Trophoblast cell (in vitro differentiated cells and primary cell): ENCODE data around the gene CASP7.

Experiments
- DNase-seq, 2 donors: peaks; one replicate each; pipeline ENCODE4 v3.0.0-alpha.2; 2016
- H2AFZ ChIP-seq: 2 replicates; pipeline ENCODE4 v1.6.1; 2013; ENCODE audit warnings: low read length, moderate library complexity, mild to moderate bottlenecking; ENCODE audit not compliant: insufficient read depth, poor library complexity
- H2AK5ac ChIP-seq: 2 replicates; pipeline ENCODE4 v1.6.1; 2013; ENCODE audit warnings: mild to moderate bottlenecking, low read length
- H2BK120ac ChIP-seq: 2 replicates; pipeline ENCODE4 v1.6.1; 2013; ENCODE audit warnings: low read length, mild to moderate bottlenecking, moderate library complexity; ENCODE audit not compliant: insufficient read depth, poor library complexity
- H2BK12ac ChIP-seq: 2 replicates; pipeline ENCODE4 v1.6.1; 2013; ENCODE audit warnings: mild to moderate bottlenecking, low read length, moderate library complexity
- H2BK5ac ChIP-seq: 2 replicates; pipeline ENCODE4 v1.6.1; 2013; ENCODE audit warnings: low read length, low read depth, moderate library complexity, mild to moderate bottlenecking; ENCODE audit not compliant: poor library complexity
- H3K14ac ChIP-seq: 2 replicates; pipeline ENCODE4 v1.6.1; 2013; ENCODE audit warnings: mild to moderate bottlenecking, low read length
- H3K18ac ChIP-seq: 2 replicates; pipeline ENCODE4 v1.6.1; 2013; ENCODE audit warnings: mild to moderate bottlenecking, low read length
- H3K23ac ChIP-seq: 2 replicates; pipeline ENCODE4 v1.6.1; 2013; ENCODE audit warnings: low read length
- H3K27ac ChIP-seq: 2 replicates; pipeline ENCODE4 v1.5.1; 2013; ENCODE audit warnings: low read depth, mild to moderate bottlenecking, inconsistent platforms, low read length, moderate library complexity
- H3K27me3 ChIP-seq: 2 replicates; pipeline ENCODE4 v1.6.1; 2013; ENCODE audit warnings: inconsistent platforms, mild to moderate bottlenecking, low read length, moderate library complexity; ENCODE audit not compliant: insufficient read depth
- H3K36me3 ChIP-seq, 2 experiments: 1 replicate in 1 of 2; 2 replicates in 1 of 2; pipeline ENCODE4 v1.6.1; 2013; ENCODE audit warnings: low read length in 2 of 2, mild to moderate bottlenecking in 2 of 2, moderate library complexity in 1 of 2; ENCODE audit not compliant: insufficient read depth in 2 of 2, control insufficient read depth in 1 of 2
- H3K4ac ChIP-seq: 2 replicates; pipeline ENCODE4 v1.6.1; 2013; ENCODE audit warnings: low read depth, mild to moderate bottlenecking, low read length, moderate library complexity
- H3K4me1 ChIP-seq, 2 experiments: 1 replicate in 1 of 2; 2 replicates in 1 of 2; pipeline ENCODE4 v1.6.1; 2013; ENCODE audit warnings: low read length in 2 of 2, mild to moderate bottlenecking in 2 of 2, moderate library complexity in 1 of 2; ENCODE audit not compliant: insufficient read depth in 2 of 2, control insufficient read depth in 1 of 2
- H3K4me2 ChIP-seq: 2 replicates; pipeline ENCODE4 v1.6.1; 2013; ENCODE audit warnings: inconsistent platforms, mild to moderate bottlenecking, low read length, moderate library complexity
- H3K4me3 ChIP-seq: 2 replicates; pipeline ENCODE4 v1.5.1; 2013; ENCODE audit warnings: mild to moderate bottlenecking, low read depth, low read length, inconsistent platforms
- H3K79me1 ChIP-seq: one replicate; pipeline ENCODE4 v1.6.1; 2013; ENCODE audit warnings: low read length
- H3K79me2 ChIP-seq: 2 replicates; pipeline ENCODE4 v1.6.1; 2013; ENCODE audit warnings: low read length, mild to moderate bottlenecking; ENCODE audit not compliant: control insufficient read depth, insufficient read depth, poor library complexity
- H3K9ac ChIP-seq: 2 replicates; pipeline ENCODE4 v1.6.1; 2013; ENCODE audit warnings: mild to moderate bottlenecking, low read length
- H3K9me3 ChIP-seq: 2 replicates; pipeline ENCODE4 v1.6.1; 2013; ENCODE audit warnings: low read depth, mild to moderate bottlenecking, control low read depth, inconsistent platforms, low read length; ENCODE audit not compliant: insufficient read depth
- H4K12ac ChIP-seq: 2 replicates; pipeline ENCODE4 v1.6.1; 2013; ENCODE audit warnings: low read depth, mild to moderate bottlenecking, low read length, moderate library complexity
- H4K8ac ChIP-seq: 2 replicates; pipeline ENCODE4 v1.6.1; 2013; ENCODE audit warnings: low read depth, mild to moderate bottlenecking, low read length, moderate library complexity
- H4K91ac ChIP-seq: one replicate; pipeline ENCODE4 v1.6.1; 2013; ENCODE audit warnings: low read depth, mild to moderate bottlenecking, low read length, moderate library complexity
- WGBS: extraction: QIAGEN DNeasy Blood & Tissue Kit; methylation state at CpG from one replicate; pipeline ENCODE4 v1.1.7; 2013; ENCODE audit warnings: missing lambda C conversion rate; ENCODE audit not compliant: insufficient read length, insufficient coverage; ENCODE audit errors: extremely low coverage; 5-methylcytosine and 5-hydroxymethylcytosine counted together

Gene CASP7

DNA sequence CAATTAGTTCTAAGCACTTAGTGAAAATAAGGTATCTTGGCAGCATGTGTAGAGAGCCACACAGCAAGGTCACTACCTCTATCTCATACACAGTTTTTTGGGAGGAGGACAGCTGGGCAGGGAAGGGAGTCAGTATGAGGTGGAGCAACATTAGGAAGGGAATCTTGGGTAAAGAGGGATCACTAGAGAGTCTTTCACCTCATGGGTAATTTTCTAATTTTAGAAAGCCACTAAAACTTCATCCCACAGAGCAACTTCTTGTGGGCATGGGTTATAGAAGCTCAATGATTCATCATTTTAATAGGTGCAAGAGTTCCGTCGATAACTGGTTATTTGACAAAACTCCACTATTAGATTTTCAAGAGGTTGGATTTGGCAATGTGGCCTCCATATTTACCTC, 18.4 kb upstream of the CASP7 start:
- Histone ChIP-seq H3K18ac (no peak overlapping the region), H3K79me1 (no peaks in the 10 kb centered on the region), H3K27me3 (no peaks in the 10 kb centered on the region), H4K12ac (no peak overlapping the region), H3K27ac (no peak overlapping the region), H3K4me3 (no peak overlapping the region), H3K36me3 (no peaks in the 10 kb centered on the region), H4K8ac (no peak overlapping the region), H3K9ac (no peak overlapping the region), H3K23ac (no peak overlapping the region), H3K4me1 (peaks cover 3 to 5% of the 10 kb centered on the region in 2 experiments), H3K9me3 (no peaks in the 10 kb centered on the region), H2BK5ac (no peak overlapping the region), H3K14ac (no peak overlapping the region), H2BK120ac (no peak overlapping the region), H2AFZ (no peak overlapping the region), H2AK5ac (no peak overlapping the region), H4K91ac (no peak overlapping the region), H3K4me2 (no peak overlapping the region), H3K4ac (no peak overlapping the region), H2BK12ac (no peak overlapping the region), H3K79me2 (no peaks in the 10 kb centered on the region)
- no peak for DNase-seq
- no CpG with 5 or more reads among the region's 2 CpGs for WGBS

DNA sequence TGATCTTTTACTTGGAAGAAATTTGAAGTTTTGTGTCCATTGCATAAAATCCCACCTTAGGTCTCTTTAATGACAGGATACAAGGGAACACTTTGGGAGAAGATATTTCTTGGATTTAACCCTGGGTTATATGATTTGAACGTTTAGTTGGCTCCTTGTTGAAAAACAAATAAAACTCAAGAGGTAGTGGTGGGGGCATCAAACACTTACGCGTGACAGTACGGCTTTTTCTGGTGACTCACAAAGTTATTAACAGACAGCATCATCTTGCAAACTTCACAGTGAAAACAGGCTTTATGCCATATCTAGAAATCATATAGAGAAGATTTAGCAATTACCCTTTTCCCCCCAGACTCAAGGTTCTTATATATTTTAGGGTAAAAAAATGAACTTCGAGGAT, 16.6 kb upstream of the CASP7 start:
- H3K79me2 ChIP-seq: no peaks in the 10 kb centered on the region
- no peak overlapping the region for H3K4ac ChIP-seq
- H3K79me1 ChIP-seq: no peaks in the 10 kb centered on the region
- H3K23ac ChIP-seq: no peak overlapping the region
- no peak overlapping the region for H2BK120ac ChIP-seq
- no peak for DNase-seq
- H4K8ac ChIP-seq: no peak overlapping the region
- H2AFZ ChIP-seq: no peak overlapping the region
- no peaks in the 10 kb centered on the region for H3K27me3 ChIP-seq
- no peak overlapping the region for H4K12ac ChIP-seq
- H2AK5ac ChIP-seq: no peak overlapping the region
- no peaks in the 10 kb centered on the region for H3K9me3 ChIP-seq
- H2BK12ac ChIP-seq: no peak overlapping the region
- H3K36me3 ChIP-seq: no peaks in the 10 kb centered on the region
- H3K9ac ChIP-seq: no peak overlapping the region
- H3K4me1 ChIP-seq: peaks cover 6 to 8% of the 10 kb centered on the region in 2 experiments
- no peak overlapping the region for H3K27ac ChIP-seq
- H3K4me3 ChIP-seq: no peak overlapping the region
- no peak overlapping the region for H3K18ac ChIP-seq
- no peak overlapping the region for H3K4me2 ChIP-seq
- no peak overlapping the region for H2BK5ac ChIP-seq
- H3K14ac ChIP-seq: no peak overlapping the region
- no peak overlapping the region for H4K91ac ChIP-seq
- no CpG with 5 or more reads among the region's 5 CpGs for WGBS

DNA sequence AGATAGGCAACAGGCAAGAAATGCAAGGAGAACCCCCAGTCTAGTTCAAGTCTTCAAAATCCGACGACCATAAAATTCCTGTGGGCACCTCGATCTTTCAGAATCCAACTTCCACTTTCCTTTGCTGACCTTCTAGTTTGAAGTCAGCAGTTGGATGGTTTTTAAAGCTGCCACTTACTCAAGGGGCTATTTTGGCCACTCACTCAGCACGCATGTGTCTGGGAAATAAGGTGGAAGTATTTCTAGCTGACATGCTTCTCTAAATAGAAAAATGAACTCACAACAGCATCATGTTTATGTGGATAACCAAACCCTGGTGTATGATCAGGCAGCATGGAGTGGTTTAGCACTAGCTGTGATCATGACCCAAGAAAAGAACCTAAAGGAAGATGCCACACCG, 15.8 kb upstream of the CASP7 start, which contains the start of gene NRAP:
TSS of gene NRAP (minus strand) at position 134 of the 400 bp plus-strand sequence. CDS start 159 bp downstream, outside the sequence.
- no CpG with 5 or more reads among the region's 5 CpGs for WGBS
- H2AK5ac ChIP-seq: no peak within 1 kb of the TSS

DNA sequence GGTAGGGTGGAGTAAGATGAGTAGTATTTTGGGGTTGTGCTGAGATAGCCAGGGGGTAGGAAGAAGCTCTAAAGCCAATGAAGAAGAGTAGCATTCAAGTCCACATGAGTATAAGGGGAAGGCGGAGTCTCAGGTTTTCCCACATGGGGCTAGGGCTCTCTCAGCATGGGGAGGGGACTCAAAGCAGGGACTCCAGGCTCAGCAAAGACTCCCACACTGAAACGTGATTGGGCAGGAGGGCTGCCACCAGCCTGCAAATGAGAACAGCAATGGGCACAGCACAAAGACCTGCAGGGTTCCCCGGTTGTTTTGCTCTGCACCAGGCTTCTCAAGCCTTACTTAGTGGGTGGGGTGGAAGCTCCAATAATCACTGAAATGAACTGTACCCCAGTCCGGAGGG, 14.4 kb upstream of the CASP7 start:
- no CpG with 5 or more reads among the region's 4 CpGs for WGBS
- no peak overlapping the region for H3K27ac ChIP-seq
- H3K79me1 ChIP-seq: no peaks in the 10 kb centered on the region
- H4K8ac ChIP-seq: no peak overlapping the region
- H3K9me3 ChIP-seq: no peaks in the 10 kb centered on the region
- H3K79me2 ChIP-seq: no peaks in the 10 kb centered on the region
- no peak overlapping the region for H2AFZ ChIP-seq
- H4K91ac ChIP-seq: no peak overlapping the region
- peak overlapping the region; percentile 12 for H2BK12ac ChIP-seq
- H3K14ac ChIP-seq: peak overlapping the region; percentile 41
- no peak overlapping the region for H3K4me2 ChIP-seq
- no peaks in the 10 kb centered on the region for H3K27me3 ChIP-seq
- H3K4me3 ChIP-seq: peak overlapping the region; percentile 9
- no peak overlapping the region for H2AK5ac ChIP-seq
- H4K12ac ChIP-seq: no peak overlapping the region
- peaks cover 6 to 8% of the 10 kb centered on the region in 2 experiments for H3K4me1 ChIP-seq
- DNase-seq: no peak
- no peaks in the 10 kb centered on the region for H3K36me3 ChIP-seq
- H3K9ac ChIP-seq: no peak overlapping the region
- no peak overlapping the region for H3K4ac ChIP-seq
- H2BK120ac ChIP-seq: peak overlapping the region; percentile 33
- no peak overlapping the region for H3K18ac ChIP-seq
- no peak overlapping the region for H2BK5ac ChIP-seq
- no peak overlapping the region for H3K23ac ChIP-seq

More for the DNA sequence above, 15.8 kb upstream of the CASP7 start, which contains the start of gene NRAP:
- Histone ChIP-seq H3K27me3 (no peaks in the 10 kb centered on the region), H3K4me1 (peaks cover 6 to 8% of the 10 kb centered on the region in 2 experiments), H4K12ac (no peak within 1 kb of the TSS), H2BK12ac (no peak within 1 kb of the TSS), H3K79me1 (no peaks in the 10 kb centered on the region), H2BK5ac (no peak within 1 kb of the TSS), H4K91ac (no peak within 1 kb of the TSS), H3K4ac (no peak within 1 kb of the TSS), H2AFZ (no peak within 1 kb of the TSS), H3K9ac (no peak within 1 kb of the TSS), H4K8ac (no peak within 1 kb of the TSS), H3K4me2 (no peak within 1 kb of the TSS), H3K14ac (no peak within 1 kb of the TSS), H3K4me3 (no peak within 1 kb of the TSS), H3K27ac (no peak within 1 kb of the TSS), H3K36me3 (no peaks in the 10 kb centered on the region), H3K18ac (no peak within 1 kb of the TSS), H3K23ac (no peak within 1 kb of the TSS), H3K9me3 (no peaks in the 10 kb centered on the region), H2BK120ac (no peak within 1 kb of the TSS), H3K79me2 (no peaks in the 10 kb centered on the region)
- no peak for DNase-seq
